ENCODE results near the gene ATP12A.

The ATP12A gene

GRCh38 chr13:24740014-24740890 lies 60.0 kb downstream of the ATP12A start:
- DNase-seq: no peak

- no peak for DNase-seq
Observed at GRCh38 chr13:24741016-24741662, 60.9 kb downstream of the ATP12A start.

DNA sequence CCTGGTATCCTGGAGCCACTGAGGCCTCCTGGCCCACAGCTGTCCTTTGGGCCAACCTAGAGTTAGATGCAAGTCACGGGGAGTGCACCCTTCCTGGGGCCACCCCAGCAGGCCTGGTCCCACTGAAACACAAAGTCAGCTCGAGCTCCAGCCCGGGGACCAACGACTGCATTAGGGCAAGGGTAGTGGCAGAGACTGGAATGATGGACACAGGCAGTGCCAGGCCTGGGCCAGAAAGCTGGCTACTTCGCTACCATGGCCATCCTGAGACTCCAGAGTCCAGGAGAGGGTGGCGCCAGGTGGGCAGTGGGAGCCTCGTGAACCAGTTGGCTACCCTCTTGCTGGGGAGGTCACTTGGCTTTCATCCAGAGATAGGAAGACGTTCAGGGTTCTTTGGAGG lies 61.6 kb downstream of the ATP12A start:
- no peak for DNase-seq

- no peak for DNase-seq
Observed at GRCh38 chr13:24742294-24742693, 62.1 kb downstream of the ATP12A start.

GRCh38 chr13:24742977-24743376 lies 62.8 kb downstream of the ATP12A start:
- no peak for DNase-seq

DNA sequence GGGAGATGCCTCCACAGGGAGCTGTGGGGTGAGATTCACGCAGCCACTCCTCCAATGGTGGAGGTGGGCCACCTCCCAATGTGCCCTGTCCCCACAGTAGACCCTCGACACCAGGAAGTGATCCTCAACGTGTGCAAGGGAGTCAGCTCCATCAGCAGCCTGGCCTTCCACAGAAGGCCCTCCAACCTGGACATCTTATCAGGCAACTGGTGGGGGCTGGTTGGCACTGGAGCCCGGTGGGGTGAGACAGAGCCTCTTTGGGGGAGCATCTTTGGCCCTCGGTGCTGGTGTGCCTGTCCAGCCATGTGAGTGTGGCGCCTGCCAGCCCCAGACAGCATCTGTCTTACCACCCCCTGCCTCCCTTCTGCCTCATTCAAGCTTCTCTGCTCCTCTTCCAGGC lies 64.0 kb downstream of the ATP12A start:
- DNase-seq: no peak

- no peak for DNase-seq
Observed at GRCh38 chr13:24745516-24745860, 65.3 kb downstream of the ATP12A start.

GRCh38 chr13:24745861-24746617 lies 65.8 kb downstream of the ATP12A start:
- DNase-seq: no peak

GRCh38 chr13:24746618-24747247 lies 66.5 kb downstream of the ATP12A start:
- DNase-seq: no peak

- DNase-seq: no peak
Observed at GRCh38 chr13:24747248-24748060, 67.2 kb downstream of the ATP12A start.

- DNase-seq: no peak
Observed at GRCh38 chr13:24748061-24748400, 67.8 kb downstream of the ATP12A start.

DNA sequence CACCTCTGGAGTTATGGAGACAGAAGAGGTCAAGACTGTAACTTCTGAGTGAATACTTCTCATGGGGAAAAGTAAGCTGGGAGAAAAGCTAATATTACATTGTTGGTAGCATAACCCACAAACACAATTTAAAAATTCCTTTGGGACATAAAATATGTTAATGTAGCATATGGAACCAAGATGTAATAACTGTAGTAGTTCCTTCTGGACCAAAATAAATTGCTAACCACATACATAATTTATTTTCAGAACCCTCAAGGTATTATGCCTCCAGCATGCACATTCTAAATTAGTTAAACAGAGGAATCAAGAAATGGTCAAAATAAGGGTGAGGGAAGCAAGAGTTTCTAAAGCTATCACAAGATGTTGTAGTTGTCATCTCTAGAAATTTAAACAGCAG lies 79.0 kb downstream of the ATP12A start:
- DNase-seq: no peak

Data from NCI-H1694 treated with DMSO at 0.1 percent for 48 hours (cell line).